Stimulated activated CD8-positive, alpha-beta memory T cell treated with anti-CD3 and anti-CD28 coated beads, Interleukin-4, amount 100 ng/mL, for 48 hours (primary cell): ENCODE data around the gene GNRH2.
"Not testable (repeated sequence)": the region's sequence is repeated elsewhere in the genome, so short reads cannot be mapped to it uniquely, and the experiment has no call there.

Experiments
- DNase-seq: peaks from one replicate; pipeline ENCODE4 v3.0.0-alpha.2; 2020

The GNRH2 gene, protein sequence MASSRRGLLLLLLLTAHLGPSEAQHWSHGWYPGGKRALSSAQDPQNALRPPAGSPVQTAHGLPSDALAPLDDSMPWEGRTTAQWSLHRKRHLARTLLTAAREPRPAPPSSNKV

DNA sequence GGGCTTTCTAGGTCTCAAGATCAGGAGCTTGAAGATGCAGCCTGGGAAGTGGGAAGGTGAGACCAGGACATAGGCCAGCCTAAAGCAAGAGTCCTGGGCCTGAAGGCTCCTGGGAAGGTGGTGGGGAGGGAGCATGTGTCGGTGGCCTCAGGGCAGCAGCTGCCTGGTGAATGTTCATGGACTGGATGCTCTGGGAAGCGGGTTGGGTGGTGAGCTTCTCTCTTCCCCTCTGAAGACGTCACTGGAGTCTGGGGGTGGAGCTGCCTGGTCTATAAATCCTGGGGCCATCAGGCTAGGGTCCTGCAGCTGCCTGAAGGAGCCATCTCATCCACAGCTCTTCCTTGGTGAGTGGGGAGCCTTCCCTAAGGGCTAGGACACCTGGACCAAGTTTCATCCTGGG, at the start of gene GNRH2:
Gene GNRH2 (plus strand): TSS at position 301 of the 400 bp plus-strand sequence. CDS start 793 bp downstream, outside the sequence.
- DNase-seq = no peak

DNA sequence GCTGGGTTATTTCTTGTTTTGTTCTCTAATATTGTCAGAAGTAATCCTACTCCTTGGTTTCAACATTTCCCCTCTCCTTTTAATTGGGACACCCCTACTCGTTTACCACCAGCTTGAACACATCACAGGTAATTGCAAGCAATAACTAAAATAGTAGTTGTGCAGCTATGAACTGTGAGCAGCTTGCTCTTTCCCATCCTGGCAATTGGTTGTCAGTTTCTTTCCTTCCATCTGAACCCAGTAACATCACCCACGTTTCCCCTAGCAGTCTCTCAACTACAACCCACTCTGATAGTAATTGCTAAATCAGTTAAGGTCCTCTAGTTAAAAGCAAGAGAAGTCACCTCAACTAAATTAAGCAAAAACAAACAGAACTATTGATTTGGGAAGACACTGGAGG, 47.6 kb upstream of the GNRH2 start:
- DNase-seq = no peak

DNA sequence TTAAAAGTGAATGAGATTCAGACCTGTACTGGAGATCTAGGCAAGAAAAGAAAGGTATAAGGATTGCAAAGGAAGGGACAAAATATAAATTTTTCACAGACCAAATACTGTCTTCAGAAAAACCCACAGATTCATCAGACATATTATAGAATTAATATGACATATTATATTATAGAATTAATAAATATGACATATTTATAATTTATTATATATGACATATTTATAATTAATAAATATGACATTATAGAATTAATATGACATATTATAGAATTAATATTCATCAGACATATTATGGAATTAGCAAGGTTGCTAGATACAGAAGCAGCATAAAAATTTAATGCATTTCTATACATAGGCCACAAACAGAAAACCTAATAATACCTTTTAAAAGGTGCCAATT, 44.7 kb upstream of the GNRH2 start:
- DNase-seq = no peak

DNA sequence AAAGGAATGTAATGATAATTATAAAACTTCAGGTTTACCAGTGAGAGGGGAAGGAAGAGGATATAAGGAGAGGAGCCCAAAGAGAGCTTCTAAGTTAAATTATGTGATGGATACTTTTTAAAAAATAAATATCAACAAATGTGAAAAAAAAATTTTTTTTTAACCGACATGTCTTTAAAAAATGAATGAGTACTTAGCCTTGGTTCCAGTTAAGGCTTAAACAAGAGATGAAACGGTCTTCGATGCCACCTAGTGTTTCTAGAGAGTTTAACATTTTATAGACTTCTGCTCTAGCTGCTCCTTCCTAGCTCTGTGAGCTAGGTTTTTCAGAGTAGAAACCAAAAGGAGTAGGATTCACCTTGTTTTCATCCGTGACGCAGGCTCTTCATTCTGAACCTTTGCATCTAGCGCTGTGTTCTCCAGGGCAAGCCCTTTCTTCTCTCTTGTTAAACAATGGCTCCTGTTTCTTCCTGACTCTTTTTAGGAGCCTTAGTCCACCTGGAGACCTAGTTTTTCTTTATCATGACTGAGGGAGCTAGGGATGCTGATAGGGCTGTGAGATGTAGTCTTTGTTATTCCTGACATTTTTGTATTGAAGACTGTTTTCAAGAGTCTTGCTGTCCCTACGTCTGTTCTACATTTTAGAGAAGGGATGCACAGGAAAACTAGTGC, 42.4 kb upstream of the GNRH2 start:
- no peak for DNase-seq

DNA sequence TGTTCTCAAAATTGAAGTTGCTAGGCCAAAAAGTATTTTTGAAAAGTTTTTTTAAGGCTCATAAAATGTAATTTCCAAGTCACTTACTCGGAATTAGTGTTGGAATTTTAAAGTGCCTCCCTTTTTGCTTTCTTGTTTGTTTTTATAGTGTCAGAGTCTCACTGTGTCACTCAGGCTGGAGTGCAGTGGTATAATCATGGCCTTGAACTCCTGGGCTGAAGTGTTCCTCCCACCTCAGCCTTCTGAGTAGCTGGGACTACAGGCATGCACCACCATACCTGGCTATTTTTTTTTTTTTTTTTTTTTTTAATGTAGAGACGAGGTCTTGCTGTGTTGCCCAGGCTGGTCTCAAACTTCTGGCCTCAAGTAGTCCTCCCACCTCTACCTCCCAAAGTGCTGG, 40.0 kb upstream of the GNRH2 start:
- no peak for DNase-seq

DNA sequence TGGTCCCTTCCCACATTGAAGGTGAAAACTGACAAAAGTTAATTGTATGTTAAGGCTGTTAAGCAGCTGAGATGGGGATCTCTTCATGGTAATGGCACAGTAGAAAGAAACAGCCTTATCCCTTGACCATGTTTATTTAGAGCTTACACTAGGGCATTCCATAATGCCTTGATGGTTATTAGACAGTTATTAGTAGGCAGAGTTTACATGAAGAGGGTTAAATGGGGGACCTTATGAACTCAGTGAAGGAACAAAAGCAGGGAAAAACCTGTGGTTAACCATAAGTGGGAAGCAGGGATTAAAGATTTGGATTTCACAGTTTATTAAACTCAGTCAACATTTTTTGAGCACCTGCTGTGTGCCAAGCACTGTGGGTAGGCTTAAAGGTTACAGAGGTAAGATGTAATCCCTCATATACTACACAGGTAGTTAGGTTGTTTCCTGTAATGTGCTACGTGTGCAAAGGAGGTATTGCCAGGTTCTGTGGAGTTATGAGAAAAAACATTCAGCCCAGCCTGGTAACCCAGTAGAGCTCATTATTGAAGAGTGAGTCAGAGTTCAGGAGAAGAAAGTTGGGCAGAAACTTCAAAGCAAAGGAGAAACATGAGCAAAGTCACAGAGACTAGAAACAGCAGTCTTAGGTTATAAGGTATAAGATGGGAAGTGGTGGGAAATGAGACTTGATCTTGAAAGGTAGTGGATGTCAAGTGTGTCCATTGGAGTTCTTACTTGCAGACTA, 32.3 kb upstream of the GNRH2 start:
- DNase-seq = no peak

DNA sequence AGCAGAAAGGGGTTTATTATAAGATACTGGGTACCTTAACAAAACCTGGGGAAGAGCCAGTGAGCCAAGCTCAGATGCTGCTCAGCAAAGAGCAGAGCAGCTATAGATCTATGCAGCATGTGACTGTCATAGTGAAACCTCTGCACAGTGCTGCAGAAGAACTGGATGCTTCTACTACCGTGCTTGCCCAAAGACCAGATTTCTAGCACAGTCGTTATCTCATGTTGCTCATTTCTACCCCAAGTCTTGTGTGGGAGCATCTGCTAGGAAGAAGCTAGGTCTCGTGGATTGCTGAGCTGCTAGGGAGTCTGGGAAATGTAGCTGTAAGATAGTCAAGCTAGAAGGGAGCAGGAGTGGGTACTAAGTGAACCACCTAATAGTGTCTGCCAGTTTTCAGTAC, 31.7 kb upstream of the GNRH2 start:
- peak; percentile 53 for DNase-seq

DNA sequence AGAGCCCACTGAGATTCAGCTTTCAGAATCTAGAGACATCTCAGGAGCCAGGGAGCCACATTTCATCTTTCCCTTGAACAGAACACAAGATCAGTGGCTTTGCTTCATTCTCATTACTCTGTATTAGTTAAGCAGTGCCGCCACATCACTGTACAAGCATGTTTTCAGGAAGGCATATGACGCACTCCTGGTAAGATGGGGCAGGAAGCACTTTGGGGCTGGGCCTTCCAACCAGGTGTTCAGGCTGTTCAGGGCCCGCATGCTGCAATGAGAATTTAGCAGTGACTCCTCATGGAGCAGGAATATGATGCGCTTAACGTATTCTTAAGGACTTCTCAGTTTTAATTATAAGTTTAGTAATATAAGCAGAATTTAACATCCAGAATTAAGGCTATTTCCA, 29.7 kb upstream of the GNRH2 start:
- DNase-seq = peak; percentile 46

DNA sequence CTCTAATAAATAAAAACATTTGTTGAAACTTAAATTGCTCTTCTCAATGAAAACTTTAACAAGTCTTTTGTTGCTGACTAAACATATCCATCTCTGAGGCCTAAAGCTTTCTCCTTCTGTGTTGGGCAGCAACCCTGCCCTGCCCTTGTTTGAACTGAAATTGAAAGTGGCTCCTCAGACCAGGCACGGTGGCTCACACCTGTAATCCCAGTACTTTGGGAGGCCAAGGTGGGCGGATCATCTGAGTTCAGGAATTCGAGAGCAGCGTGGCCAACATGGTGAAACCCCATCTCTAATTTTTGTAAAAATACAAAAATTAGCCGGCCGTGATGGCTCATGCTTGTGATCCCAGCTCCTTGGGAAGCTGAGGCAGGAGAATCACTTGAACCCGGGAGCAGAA, 29.2 kb upstream of the GNRH2 start:
- peak; percentile 68 for DNase-seq

DNA sequence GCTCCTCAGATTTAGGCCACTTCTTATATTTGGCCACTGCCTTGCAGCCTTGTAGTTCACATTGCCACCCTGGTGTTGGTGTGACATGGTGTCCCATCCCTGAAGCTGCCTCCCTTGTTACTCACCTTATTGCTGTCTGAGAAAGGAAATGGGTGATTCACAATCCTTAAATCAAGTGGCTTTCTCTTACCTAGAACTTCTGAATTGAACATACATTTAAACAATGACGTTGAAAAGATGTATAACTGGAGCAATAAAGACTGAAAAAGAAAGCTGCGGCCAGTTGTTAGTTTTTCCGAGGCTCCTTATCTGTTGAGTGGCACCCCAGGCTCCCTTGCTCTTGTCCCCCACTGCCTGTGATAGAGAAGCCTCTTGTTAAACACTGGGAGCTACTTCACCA, 28.8 kb upstream of the GNRH2 start:
- peak; percentile 70 for DNase-seq

DNA sequence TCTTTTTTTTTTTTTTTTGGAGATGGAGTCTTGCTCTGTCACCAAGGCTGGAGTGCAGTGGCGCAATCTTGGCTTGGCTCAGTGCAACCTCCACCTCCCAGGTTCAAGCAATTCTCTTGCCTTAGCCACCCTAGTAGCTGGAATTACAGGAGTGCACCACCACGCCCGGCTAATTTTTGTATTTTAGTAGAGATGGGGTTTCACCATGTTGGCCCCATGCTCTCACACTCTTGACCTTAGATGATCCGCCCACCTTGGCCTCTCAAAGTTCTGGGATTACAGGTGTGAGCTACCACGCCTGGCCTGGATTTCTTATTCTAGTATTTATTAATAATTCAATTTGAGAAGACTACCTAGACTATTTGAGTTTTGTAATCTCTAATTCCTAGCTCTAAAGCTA, 28.1 kb upstream of the GNRH2 start:
- DNase-seq = peak; percentile 60

DNA sequence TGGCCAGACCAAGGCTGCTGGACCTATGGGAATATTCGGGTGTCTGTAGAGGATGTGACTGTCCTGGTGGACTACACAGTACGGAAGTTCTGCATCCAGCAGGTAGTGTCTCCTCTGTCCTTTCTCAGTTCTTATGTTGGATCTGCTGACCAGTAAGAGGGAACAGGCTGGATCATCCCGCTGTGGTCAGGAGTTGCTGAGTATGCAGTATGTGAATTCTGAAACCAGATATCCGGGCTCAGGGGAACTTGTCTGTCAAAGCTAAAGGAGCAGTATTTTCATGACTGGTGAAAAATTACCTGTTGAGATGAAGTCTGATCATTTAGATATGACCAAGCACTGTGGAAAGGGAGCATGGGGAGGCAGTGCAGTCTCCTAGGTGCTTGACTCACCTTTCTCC, 22.1 kb upstream of the GNRH2 start:
- no peak for DNase-seq

DNA sequence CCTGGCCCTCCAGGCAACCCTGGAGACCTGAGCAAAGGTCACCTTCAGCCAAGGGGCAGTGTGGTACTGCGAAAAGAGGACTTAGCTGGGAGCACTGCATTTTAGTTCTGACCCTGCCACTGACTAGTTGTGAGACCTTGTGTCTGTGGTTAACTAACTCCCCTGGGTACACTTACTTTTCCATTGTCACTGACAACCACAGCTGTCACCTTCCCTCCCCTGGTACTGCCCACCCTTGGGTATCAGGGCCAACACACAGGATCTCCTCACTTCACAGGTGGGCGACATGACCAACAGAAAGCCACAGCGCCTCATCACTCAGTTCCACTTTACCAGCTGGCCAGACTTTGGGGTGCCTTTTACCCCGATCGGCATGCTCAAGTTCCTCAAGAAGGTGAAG, 21.6 kb upstream of the GNRH2 start:
- no peak for DNase-seq

DNA sequence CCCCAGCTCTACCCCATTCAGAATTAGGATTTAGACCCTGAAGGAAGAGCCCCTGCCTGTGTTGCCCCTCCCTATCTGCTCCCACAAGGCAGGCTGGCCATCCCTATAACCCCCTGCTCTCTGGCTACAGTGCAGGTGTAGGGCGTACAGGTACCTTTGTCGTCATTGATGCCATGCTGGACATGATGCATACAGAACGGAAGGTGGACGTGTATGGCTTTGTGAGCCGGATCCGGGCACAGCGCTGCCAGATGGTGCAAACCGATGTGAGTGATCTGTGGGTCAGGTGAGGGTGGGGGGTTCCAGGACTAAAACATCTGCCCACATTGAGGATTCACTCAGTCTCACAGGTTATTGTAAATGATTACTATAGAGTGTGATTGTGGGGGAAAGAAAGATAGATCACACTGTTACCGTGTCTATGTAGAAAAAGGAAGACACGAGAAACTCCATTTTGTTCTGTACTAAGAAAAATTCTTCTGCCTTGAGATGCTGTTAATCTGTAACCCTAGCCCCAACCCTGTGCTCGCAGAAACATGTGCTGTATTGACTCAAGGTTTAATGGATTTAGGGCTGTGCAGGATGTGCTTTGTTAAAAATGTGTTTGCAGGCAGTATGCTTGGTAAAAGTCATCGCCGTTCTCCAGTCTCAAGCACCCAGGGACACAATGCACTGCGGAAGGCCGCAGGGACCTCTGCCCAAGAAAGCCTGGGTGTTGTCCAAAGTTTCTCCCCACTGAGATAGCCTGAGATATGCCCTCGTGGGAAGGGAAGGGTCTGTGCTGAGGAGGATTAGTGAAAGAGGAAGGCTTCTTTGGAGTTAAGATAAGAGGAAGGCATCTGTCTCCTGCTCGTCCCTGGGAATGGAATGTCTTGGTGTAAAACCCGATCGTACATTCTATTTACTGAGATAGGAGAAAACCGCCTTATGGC, 20.6 kb upstream of the GNRH2 start:
- not testable (repeated sequence) for DNase-seq

DNA sequence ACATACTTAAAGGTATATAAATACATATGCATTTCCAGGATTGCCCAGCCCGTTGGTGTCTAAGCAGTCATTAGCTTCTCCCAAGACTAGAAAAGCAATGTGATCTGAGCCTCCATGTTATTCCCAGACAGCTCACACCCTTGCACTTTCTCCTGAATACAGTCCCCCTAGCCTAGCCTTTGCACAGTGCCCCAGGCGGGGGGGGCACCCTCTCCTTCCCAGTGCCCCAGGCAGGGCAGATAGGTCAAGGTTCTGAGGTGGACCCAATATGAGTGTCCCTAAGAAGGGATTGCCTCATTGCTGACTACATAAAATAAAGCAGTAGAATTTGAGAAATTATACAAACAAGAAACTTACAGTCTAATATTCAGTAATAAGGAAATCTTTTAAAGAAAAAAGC, 15.4 kb upstream of the GNRH2 start:
- no peak for DNase-seq

DNA sequence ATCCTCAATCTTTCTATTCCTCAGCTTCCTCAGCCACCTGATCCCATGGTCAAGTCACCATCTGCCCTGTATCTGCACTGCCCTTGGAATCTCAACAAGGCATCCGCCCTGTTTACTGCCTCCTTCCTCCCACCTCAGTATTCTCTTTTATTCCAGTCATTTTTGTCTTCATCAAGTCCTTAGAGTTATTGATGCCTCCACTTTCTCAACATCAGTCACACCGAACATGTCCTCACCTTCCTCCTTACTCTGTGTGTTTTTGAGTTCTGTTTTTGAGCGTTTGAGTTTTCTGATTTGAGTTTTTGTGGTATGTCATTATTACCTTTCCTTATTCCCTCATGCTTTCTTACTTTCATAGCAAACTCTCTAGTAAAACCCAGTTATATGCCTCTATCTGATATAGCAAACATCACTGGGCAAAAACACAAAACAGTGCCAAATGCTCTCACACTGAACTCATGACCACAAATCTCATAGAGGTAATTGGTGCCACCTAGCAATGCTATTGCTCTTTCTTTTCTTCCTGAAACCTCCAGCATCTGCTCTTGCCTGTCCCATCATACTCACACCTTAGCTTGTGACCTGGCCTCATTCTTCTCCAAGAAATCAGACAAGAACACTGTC, 11.8 kb upstream of the GNRH2 start:
- DNase-seq = no peak

DNA sequence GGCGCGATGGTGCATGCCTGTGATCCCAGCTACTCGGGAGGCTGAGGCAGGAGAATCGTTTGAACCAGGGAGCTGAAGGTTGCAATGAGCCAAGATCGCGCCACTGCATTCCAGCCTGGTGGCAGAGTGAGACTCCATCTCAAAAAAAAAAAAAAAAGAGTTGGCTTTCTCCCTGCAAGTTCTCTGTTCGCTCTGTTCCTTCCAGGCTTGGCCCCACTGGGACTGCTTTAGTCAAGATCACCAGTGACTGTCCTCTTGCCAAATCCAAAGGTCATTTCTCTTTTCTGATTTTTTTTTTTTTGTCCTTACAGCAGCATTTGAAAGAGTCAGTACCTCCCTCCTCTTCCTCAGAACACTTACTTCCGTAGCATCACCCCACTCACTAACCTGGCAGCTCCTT, 10.8 kb upstream of the GNRH2 start:
- DNase-seq = no peak

DNA sequence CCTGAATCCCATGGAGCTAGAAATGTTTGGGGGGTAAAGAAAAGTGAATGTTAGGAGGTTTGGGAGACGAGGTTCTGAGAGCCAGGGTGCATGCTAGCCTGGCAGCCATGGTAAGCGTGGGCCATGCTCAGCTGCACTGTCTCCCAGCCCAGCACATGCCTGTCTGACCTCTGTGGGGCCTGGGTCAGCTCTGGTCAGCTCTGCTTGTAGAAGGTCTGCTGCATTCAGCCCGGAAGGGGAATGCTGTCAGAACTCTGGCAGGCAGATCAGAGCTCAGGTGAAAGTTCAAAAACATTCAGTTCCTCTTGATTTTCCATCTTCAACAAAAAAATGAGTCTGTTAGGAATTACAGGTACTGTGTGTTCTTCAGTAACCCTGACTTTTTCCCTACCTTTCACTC, 5.8 kb upstream of the GNRH2 start:
- no peak for DNase-seq

DNA sequence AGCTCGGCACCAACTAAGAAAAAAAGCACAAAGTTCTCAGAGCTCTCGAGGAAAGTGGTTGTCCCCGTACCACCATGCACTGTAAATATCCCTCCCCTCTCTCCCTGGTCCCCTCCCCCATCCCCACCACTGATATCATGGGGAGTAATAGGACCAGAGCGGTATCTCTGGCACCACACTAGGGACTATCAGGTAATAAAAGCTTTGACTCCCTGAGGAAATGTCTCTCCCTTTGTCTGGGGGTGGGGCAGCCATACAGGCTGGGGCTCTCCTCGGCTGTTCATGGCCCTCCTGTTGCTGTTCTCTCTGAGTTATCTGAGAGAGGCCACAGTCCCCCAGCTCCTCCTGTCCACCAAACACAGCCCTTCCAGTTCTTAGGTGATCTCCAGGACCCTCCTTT, 5.0 kb upstream of the GNRH2 start:
- no peak for DNase-seq

DNA sequence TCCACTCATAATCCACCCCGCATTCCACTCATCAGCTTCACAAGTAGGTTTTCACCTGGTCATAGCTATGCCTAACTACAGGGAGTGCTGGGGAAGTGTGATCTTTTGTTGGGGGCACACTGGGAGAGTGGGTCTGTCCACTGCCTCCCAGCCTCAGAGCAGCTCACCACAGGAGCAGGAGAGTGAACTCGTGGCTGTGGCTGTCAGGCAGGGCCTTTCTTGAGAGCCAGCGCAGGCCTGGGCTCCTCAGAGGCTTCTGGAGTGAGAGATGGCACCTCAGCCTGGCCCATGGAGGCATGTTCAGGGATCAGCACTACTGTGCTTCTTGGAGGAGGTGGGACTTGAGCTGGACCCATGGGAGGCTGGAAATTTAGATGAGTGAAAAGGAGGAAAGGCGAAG, 4.0 kb upstream of the GNRH2 start:
- DNase-seq = no peak

DNA sequence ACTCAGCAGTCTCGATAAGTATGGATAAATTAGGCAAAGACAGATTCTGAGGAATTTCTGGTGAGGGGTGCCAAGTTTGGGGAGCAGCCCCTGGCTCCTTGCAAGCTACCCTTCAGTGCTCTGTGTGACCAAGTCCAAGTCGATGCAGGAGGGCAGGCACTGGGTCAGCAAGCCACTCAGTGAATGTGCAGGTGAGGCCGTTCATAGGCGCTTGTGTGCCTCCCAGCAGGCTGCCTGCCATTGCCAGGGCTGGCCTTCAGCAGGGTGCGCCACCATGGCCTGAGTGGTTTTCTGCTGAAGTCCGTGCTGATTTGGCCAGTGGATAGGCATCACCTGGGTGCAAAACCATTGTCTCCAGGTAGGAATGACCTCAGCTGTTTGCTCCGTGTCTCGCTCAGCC, 3.3 kb upstream of the GNRH2 start:
- DNase-seq = no peak

DNA sequence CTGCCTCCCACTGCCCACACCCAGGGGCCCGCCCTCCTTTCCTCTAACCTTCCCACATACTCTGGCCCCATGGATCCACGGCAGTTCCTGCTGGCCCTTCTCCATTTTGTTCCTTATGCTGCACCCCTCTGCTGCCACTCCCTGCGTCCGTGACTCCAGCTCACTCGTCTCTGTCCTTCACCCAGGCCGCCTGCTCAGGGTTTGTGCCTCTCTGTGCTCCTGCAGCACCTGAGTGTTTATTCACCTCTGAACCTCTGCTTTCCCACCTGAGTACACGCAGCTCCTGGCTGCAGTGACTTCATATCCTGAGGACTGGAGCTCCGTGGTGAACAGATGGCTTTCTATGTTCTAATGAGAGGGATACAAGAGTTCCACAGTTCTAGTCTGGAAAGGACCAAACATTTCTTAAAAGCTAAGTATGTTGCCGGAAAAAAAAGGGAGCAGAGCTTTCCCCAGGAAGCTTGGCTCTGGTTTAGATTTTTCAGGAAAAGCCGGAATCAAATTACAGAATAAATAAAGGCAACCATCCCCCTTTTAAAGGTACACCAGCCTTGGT, 1.5 kb upstream of the GNRH2 start:
- DNase-seq = no peak

DNA sequence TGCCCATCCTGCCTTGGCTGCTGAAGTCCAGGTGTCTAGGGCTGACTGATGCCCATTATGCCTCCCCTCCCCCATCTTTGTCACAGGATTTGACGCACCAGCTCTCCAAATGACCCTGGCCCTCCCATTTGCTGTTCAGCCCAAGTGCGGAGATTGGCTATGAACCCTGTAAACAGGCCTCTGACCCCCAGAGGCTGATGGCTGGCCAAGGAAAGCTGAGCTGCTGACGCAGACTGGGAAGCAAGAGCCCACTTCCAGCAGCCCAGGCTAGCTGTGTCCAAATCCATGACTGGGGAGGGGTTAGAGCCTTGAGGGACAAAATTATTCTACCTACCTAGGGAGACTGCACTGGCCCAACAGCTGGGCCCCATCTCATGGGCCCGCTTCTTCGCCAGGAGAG, 797 bp upstream of the GNRH2 start:
- DNase-seq = no peak
